Muscle of leg (tissue), 11 donors: ENCODE results near the gene LPGAT1. TPM values are rescaled to one million over a fixed set of nuclear protein-coding genes. Genes with fewer than 3 reads are reported as not detected.
A peak's percentile ranks its signal among the peaks of the same experiment; 100 is the strongest.

ENCODE experiments used
- DNase-seq: peaks from one replicate; pipeline ENCODE4 v3.0.0; 2013
- H3K27ac ChIP-seq: one replicate; pipeline ENCODE4 v1.5.1; 2013; ENCODE audit warnings: mild to moderate bottlenecking, low read length, control low read depth
- H3K27me3 ChIP-seq: one replicate; pipeline ENCODE4 v1.6.1; 2013; ENCODE audit warnings: low read length; ENCODE audit not compliant: control insufficient read depth, insufficient read depth
- H3K36me3 ChIP-seq: one replicate; pipeline ENCODE4 v1.6.1; 2013; ENCODE audit warnings: low read length; ENCODE audit not compliant: control insufficient read depth, insufficient read depth
- H3K4me1 ChIP-seq: one replicate; pipeline ENCODE4 v1.6.1; 2013; ENCODE audit warnings: low read length; ENCODE audit not compliant: control insufficient read depth, insufficient read depth
- H3K4me3 ChIP-seq: one replicate; pipeline ENCODE4 v1.5.1; 2013; ENCODE audit warnings: low read length, control low read depth
- H3K9me3 ChIP-seq: replicated peaks from 2 replicates; pipeline ENCODE4 v1.6.1; 2013; ENCODE audit warnings: low read depth, low read length; ENCODE audit not compliant: control insufficient read depth
- WGBS: methylation state at CpG from one replicate; pipeline ENCODE4 v1.1.5; 2013; ENCODE audit warnings: missing lambda C conversion rate; ENCODE audit not compliant: insufficient coverage; 5-methylcytosine and 5-hydroxymethylcytosine counted together
- polyA plus RNA-seq, 8 donors: library from polyadenylated mRNA; unstranded; fragments of 120-200 nt; gene quantifications; one replicate each; pipeline versions ENCODE4 v1.2.1 to v1.2.3, GENCODE V29; 2013; ENCODE audit warnings: inconsistent platforms in 1 of 8, low replicate concordance in 1 of 8; ENCODE audit not compliant: insufficient read length in 8 of 8, insufficient read depth in 1 of 8
- total RNA-seq: library from RNA; stranded (reverse); fragments of 120-200 nt; gene quantifications from one replicate; pipeline ENCODE4 v1.2.4, GENCODE V29; 2013

LPGAT1 gene
- total and polyA plus RNA-seq, 9 donors = 14.0 to 23.1 (median 17.6) TPM

GRCh38 chr1:211851174-211851573, 20.6 kb upstream of the LPGAT1 start:
- DNase-seq = no peak
- H3K9me3 ChIP-seq = peaks cover 2% of the 10 kb centered on the region
- 100% methylated on average over 1 of the region's 3 CpGs for WGBS

DNA sequence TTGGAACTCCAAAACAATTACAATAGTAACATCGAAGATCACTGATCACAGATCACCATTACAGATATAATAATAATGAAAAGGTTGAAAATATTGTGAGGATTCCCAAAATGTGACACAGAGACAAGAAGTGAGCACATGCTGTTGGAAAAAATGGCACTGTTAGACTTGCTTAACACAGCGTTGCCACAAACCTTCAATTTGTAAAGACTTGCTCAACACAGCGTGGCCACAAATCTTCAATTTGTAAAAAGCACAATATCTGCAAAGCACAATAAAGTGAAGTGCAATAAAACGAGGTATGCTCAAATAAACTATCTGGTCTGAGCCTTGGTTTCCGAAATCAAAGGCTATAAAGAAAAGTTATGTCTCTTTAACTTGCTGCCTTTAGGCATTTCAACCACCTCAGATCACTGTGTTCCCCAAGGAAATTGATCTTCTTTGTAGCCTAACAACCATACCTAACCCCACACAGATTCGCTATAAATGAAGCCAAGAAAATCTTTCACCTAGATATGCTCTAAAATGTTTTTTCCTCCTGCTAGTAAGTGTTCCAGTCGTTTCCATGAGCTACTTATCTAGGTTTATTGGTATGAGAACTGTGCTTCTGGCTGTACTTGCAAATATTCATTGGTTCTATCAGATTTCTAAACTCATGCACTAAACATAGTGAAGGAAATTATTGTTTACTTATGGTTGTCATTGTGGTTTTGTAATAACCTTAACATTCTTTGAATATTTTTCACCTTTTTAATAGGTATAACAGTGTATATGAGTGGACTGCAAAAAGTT, 13.1 kb upstream of the LPGAT1 start:
- Histone ChIP-seq H3K4me3 (no peak overlapping the region), H3K9me3 (no peaks in the 10 kb centered on the region), H3K27me3 (no peaks in the 10 kb centered on the region), H3K4me1 (no peaks in the 10 kb centered on the region), H3K36me3 (no peaks in the 10 kb centered on the region), H3K27ac (no peak overlapping the region)
- no peak for DNase-seq
- WGBS = 89% methylated on average over 2 of the region's 7 CpGs

More at GRCh38 chr1:211851174-211851573, 20.6 kb upstream of the LPGAT1 start:
- Histone ChIP-seq H3K27me3 (no peaks in the 10 kb centered on the region), H3K27ac (no peak overlapping the region), H3K36me3 (no peaks in the 10 kb centered on the region), H3K4me3 (no peak overlapping the region), H3K4me1 (no peaks in the 10 kb centered on the region)

- no peaks in the 10 kb centered on the region for H3K36me3 ChIP-seq
- DNase-seq = no peak
- H3K4me3 ChIP-seq = no peak overlapping the region
- no peaks in the 10 kb centered on the region for H3K27me3 ChIP-seq
- no peaks in the 10 kb centered on the region for H3K9me3 ChIP-seq
- H3K4me1 ChIP-seq = no peaks in the 10 kb centered on the region
- no peak overlapping the region for H3K27ac ChIP-seq
Observed at GRCh38 chr1:211843018-211843417, 12.5 kb upstream of the LPGAT1 start.

GRCh38 chr1:211842518-211842917, 12.0 kb upstream of the LPGAT1 start:
- no peak overlapping the region for H3K27ac ChIP-seq
- H3K4me3 ChIP-seq = no peak overlapping the region
- no peaks in the 10 kb centered on the region for H3K27me3 ChIP-seq
- H3K9me3 ChIP-seq = no peaks in the 10 kb centered on the region
- no peaks in the 10 kb centered on the region for H3K4me1 ChIP-seq
- WGBS = no CpG with 5 or more reads among the region's 2 CpGs
- no peaks in the 10 kb centered on the region for H3K36me3 ChIP-seq
- DNase-seq = no peak

DNA sequence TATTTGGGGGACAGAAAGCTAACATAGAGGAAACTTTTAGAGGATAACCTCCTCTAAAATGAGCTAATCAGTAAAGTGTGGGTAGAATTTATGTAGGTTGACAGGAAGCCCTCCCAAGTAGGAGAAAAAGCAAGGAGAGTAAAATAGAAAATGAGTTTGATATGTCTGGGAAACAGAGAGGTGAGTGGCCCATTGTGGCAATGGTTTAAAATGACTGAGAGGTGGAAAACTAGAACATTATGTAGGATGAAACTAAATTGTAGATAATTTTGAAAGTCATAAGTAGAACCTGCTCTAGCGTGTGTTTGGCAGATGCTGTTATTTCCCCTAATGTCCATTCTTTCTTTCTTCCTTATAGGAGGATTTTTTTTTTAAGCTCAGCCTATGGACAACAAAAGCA, 8.5 kb upstream of the LPGAT1 start:
- WGBS = no CpG with 5 or more reads among the region's 1 CpG
- no peak overlapping the region for H3K27ac ChIP-seq
- no peaks in the 10 kb centered on the region for H3K27me3 ChIP-seq
- H3K9me3 ChIP-seq = no peaks in the 10 kb centered on the region
- H3K4me1 ChIP-seq = no peaks in the 10 kb centered on the region
- no peak overlapping the region for H3K4me3 ChIP-seq
- no peaks in the 10 kb centered on the region for H3K36me3 ChIP-seq
- no peak for DNase-seq

GRCh38 chr1:211833174-211833820, 2.7 kb upstream of the LPGAT1 start:
- WGBS = no CpG with 5 or more reads among the region's 1 CpG
- H3K9me3 ChIP-seq = no peaks in the 10 kb centered on the region
- peaks cover 8% of the 10 kb centered on the region for H3K4me1 ChIP-seq
- no peak overlapping the region for H3K4me3 ChIP-seq
- no peaks in the 10 kb centered on the region for H3K36me3 ChIP-seq
- no peak overlapping the region for H3K27ac ChIP-seq
- no peak for DNase-seq
- no peaks in the 10 kb centered on the region for H3K27me3 ChIP-seq

DNA sequence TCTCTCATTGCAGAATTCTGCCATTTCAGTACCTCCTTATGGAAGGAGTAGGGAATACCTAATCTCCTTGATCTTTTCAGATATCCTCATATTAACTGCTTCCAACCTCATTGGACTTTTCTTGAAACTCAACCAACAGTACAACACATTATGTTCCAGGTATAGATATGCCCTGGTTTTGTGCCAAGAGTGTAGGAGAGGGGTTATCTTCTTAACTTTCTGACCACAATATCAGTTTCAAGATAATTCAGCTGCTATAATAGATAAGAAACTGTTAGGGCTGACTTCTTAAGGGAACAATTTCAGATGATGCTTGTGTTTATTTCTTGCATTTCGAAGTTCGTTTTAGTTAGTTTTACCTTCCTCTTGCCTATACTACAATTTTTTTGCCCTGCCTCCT, 2.1 kb upstream of the LPGAT1 start:
- no CpG with 5 or more reads among the region's 2 CpGs for WGBS
- no peaks in the 10 kb centered on the region for H3K9me3 ChIP-seq
- H3K36me3 ChIP-seq = no peaks in the 10 kb centered on the region
- no peaks in the 10 kb centered on the region for H3K27me3 ChIP-seq
- no peak overlapping the region for H3K27ac ChIP-seq
- peaks cover 8% of the 10 kb centered on the region for H3K4me1 ChIP-seq
- no peak overlapping the region for H3K4me3 ChIP-seq
- DNase-seq = no peak

DNA sequence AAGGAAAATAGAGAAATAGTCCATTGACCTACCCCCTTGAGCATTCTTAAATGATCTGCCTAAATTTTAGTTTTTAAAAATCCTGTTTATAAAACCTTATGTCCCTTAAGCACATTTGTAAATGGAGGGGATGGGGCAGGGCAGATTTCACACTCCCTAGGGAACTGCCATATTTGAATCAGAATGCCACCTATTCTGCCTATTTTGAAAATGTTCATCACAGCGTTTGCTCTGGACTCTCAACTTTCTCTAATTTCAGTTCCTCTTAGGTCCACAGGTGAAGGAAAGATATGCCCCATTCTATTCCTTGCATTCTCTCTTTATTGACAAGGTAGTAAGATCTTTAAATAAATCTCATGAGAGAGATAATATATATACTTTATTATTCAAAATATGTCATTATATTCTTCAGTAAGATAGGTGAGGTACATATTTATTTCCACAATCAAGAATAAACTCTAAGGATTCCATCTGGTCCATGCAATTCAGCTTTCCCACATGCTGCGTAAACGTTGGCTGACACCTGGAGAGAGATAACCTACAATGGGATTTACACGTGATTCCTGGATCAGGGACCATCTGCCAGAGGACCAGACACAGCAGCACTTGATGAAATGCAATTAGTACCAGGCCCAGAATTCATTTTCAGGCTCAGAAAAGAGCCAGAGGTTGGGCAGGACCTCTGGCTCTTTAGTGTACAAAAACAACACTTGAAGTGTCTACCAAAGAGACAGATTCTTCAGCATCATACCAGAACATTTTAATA, 1.2 kb upstream of the LPGAT1 start:
- Histone ChIP-seq H3K27ac (no peak overlapping the region), H3K27me3 (no peaks in the 10 kb centered on the region), H3K4me1 (peaks cover 8% of the 10 kb centered on the region), H3K4me3 (no peak overlapping the region), H3K36me3 (no peaks in the 10 kb centered on the region), H3K9me3 (no peaks in the 10 kb centered on the region)
- no peak for DNase-seq
- WGBS = 86% methylated on average over 3 of the region's 4 CpGs

DNA sequence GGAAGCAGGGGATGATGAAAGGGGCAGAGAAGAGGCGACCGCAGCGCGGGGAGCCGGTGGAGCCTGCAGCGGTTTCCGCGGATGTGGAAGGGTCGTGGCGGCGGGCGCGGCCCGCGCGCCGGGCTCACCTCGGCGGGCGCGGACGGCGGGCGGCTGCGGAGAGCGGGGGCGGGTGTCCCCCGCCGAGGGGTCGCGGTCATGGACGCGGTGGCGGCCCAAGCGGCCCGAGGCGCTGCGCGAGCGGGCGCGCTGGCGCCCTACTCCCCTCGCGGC, 572 bp downstream of the LPGAT1 start:
- Histone ChIP-seq H3K4me3 (peak overlapping the region; percentile 62), H3K9me3 (no peaks in the 10 kb centered on the region), H3K36me3 (no peaks in the 10 kb centered on the region), H3K27ac (no peak overlapping the region), H3K27me3 (no peaks in the 10 kb centered on the region), H3K4me1 (peaks cover 8% of the 10 kb centered on the region)
- DNase-seq = no peak
- under 1% methylated on average over 38 of the region's 45 CpGs for WGBS

DNA sequence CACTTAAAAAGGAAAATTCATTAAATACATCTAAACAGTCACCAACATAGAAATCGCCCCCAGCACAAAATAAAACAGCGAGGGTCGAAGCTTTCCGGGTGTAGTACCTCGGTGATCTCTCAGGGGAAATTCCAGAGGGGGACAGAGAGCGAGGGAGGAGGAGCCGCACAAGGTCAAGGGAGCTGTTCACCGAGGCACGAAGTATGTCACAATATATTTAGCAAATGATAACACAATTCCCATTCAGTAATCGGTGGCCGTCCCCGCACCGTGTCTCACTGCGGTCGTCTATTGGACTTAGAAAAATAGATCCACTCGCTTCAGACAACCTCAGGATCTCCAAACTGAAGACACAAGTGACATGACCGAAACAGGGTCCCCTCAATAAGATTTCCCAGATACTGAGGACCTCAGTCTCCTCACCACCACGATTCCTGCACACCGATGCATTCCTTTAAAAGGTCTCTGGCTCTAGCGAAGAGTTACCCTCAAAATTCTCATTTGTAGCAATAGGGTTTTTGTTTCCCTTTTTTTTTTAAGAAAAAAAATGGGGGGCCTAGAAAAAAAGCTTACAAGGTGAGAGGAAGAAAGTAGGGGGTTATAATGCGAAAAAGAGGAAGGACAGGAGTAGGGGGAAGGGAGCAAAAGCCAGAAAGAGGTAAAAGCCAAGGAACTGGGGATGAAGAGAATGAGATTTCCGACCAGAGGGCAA, 1.1 kb downstream of the LPGAT1 start:
- Histone ChIP-seq H3K36me3 (peaks cover 3% of the 10 kb centered on the region), H3K27ac (peak overlapping the region; percentile 29), H3K9me3 (no peaks in the 10 kb centered on the region), H3K27me3 (no peaks in the 10 kb centered on the region), H3K4me1 (peaks cover 8% of the 10 kb centered on the region), H3K4me3 (peak overlapping the region; percentile 62)
- peak; percentile 22 for DNase-seq
- WGBS = 32% methylated on average over 8 of the region's 22 CpGs
